ENCODE data around the gene PCBP4.
A peak's percentile ranks its signal among the peaks of the same experiment; 100 is the strongest.

Gene PCBP4

GRCh38 chr3:52001443-52001974 lies 34.3 kb upstream of the PCBP4 start:
- TF ChIP-seq CTCF (conservative IDR thresholded peaks at IDR 0.05; ENCODE audit: low read depth, low read length), result peak; percentile 93
- no peak for DNase-seq (ENCODE audit: low read depth)
- H3K4me3 ChIP-seq (ENCODE audit: low read length), result no peak overlapping the region

- no peak for DNase-seq (ENCODE audit: low read depth)
- no peak for TF ChIP-seq CTCF (conservative IDR thresholded peaks at IDR 0.05; ENCODE audit: low read depth, low read length)
- no peak overlapping the region for H3K4me3 ChIP-seq (ENCODE audit: low read length)
These were observed 32.6 kb upstream of the PCBP4 start for GRCh38 chr3:51999846-52000245.

GRCh38 chr3:51998774-51999173 lies 31.5 kb upstream of the PCBP4 start:
- H3K4me3 ChIP-seq (ENCODE audit: low read length), result no peak overlapping the region
- no peak for DNase-seq (ENCODE audit: low read depth)
- no peak for TF ChIP-seq CTCF (conservative IDR thresholded peaks at IDR 0.05; ENCODE audit: low read depth, low read length)

GRCh38 chr3:51997935-51998596 lies 30.8 kb upstream of the PCBP4 start:
- no peak for TF ChIP-seq CTCF (conservative IDR thresholded peaks at IDR 0.05; ENCODE audit: low read depth, low read length)
- H3K4me3 ChIP-seq (ENCODE audit: low read length), result no peak overlapping the region
- peak; percentile 46 for DNase-seq (ENCODE audit: low read depth)

GRCh38 chr3:51997172-51997571 lies 29.9 kb upstream of the PCBP4 start:
- no peak for TF ChIP-seq CTCF (conservative IDR thresholded peaks at IDR 0.05; ENCODE audit: low read depth, low read length)
- no peak for DNase-seq (ENCODE audit: low read depth)
- H3K4me3 ChIP-seq (ENCODE audit: low read length), result no peak overlapping the region

GRCh38 chr3:51995346-51996163 lies 28.3 kb upstream of the PCBP4 start, which contains the start of gene RPL29:
RPL29 (minus strand) TSS chr3:51995895; CDS start chr3:51995461, 434 bp downstream.
- peak within 1 kb of the TSS; percentile 100 for H3K4me3 ChIP-seq (ENCODE audit: low read length)
- peak; percentile 15 for TF ChIP-seq CTCF (conservative IDR thresholded peaks at IDR 0.05; ENCODE audit: low read depth, low read length)
- peak; percentile 86 for DNase-seq (ENCODE audit: low read depth)
